HL-60 (cell line): ENCODE measurements around the gene CBL.

Source experiments
- DNase-seq, 2 experiments: peaks; one replicate each; pipeline ENCODE4 v3.0.0-alpha.2; 2010 to 2020; ENCODE audit warnings: low read depth in 1 of 2, low spot score in 1 of 2
- H3K27ac ChIP-seq: fragments of 250-450 bp; sonication (Bioruptor Pico); replicated peaks from 2 replicates; pipeline ENCODE4 v1.5.1; 2020; ENCODE audit warnings: mild to moderate bottlenecking, moderate library complexity
- H3K27me3 ChIP-seq: fragments of 250-450 bp; sonication (Bioruptor Pico); 2 replicates; pipeline ENCODE4 v1.5.1; 2021; ENCODE audit warnings: mild to moderate bottlenecking, moderate library complexity; ENCODE audit not compliant: insufficient read depth, poor library complexity, severe bottlenecking
- H3K4me3 ChIP-seq: replicated peaks from 2 replicates; pipeline ENCODE4 v1.5.1; 2011; ENCODE audit warnings: mild to moderate bottlenecking, control low read depth, low read length; ENCODE audit not compliant: insufficient read depth
- GABPA ChIP-seq: IDR thresholded peaks from 2 replicates; pipeline ENCODE4 v1.6.1; 2012; ENCODE audit warnings: low read depth
- POLR2AphosphoS5 ChIP-seq: IDR thresholded peaks from 2 replicates; pipeline ENCODE4 v1.6.1; 2012; ENCODE audit warnings: low read depth
- SPI1 ChIP-seq: IDR thresholded peaks from 2 replicates; pipeline ENCODE4 v1.6.1; 2012; ENCODE audit warnings: low read depth, mild to moderate bottlenecking, borderline replicate concordance
- TF ChIP-seq, protein P1 (sequence below): IDR thresholded peaks from one replicate; pipeline ENCODE4 v1.5.1; 2011; ENCODE audit warnings: low read length, control low read depth, inconsistent platforms; ENCODE audit not compliant: insufficient read depth
- TF ChIP-seq, protein P2 (sequence below): IDR thresholded peaks from 2 replicates; pipeline ENCODE4 v1.6.1; 2012; ENCODE audit warnings: low read depth; ENCODE audit not compliant: insufficient replicate concordance

CBL gene

DNA sequence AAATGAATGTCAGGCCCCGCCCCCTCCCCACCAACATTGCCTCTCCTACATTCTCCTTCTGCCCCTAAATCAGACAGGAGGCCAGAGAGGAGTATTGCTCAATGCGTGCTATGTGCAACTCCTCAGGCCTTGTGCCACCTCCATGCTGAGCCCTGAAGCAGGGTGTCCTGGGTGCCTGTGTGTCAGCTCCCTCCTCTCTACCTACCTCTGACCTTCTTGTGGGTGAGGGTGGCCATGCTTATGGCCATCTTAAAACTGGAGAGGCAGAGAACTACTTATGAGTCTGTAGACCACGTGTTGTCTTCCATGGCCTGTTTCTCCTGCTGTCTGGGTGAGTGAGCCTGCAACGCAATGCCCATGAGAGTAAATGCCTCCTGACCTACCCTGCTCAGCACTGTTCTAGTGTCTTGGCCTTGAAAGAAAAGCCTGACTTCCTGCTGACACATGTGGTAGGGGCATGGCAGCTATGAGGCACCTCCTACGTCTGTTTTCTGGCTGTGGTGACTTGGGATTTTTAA is 100.3 kb downstream of the CBL start:
- H3K27me3 ChIP-seq = peaks cover 6% of the 10 kb centered on the region
- peak in 1 of 2 experiments; percentile 60 for DNase-seq
- TF ChIP-seq POLR2AphosphoS5 (0 out of 2 replicates have a peak, but pooled peaks have one; percentile 18), GABPA (no peak), SPI1 (no peak)
- TF ChIP-seq, protein P1, sequence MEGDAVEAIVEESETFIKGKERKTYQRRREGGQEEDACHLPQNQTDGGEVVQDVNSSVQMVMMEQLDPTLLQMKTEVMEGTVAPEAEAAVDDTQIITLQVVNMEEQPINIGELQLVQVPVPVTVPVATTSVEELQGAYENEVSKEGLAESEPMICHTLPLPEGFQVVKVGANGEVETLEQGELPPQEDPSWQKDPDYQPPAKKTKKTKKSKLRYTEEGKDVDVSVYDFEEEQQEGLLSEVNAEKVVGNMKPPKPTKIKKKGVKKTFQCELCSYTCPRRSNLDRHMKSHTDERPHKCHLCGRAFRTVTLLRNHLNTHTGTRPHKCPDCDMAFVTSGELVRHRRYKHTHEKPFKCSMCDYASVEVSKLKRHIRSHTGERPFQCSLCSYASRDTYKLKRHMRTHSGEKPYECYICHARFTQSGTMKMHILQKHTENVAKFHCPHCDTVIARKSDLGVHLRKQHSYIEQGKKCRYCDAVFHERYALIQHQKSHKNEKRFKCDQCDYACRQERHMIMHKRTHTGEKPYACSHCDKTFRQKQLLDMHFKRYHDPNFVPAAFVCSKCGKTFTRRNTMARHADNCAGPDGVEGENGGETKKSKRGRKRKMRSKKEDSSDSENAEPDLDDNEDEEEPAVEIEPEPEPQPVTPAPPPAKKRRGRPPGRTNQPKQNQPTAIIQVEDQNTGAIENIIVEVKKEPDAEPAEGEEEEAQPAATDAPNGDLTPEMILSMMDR = no peak
- TF ChIP-seq, protein P2, sequence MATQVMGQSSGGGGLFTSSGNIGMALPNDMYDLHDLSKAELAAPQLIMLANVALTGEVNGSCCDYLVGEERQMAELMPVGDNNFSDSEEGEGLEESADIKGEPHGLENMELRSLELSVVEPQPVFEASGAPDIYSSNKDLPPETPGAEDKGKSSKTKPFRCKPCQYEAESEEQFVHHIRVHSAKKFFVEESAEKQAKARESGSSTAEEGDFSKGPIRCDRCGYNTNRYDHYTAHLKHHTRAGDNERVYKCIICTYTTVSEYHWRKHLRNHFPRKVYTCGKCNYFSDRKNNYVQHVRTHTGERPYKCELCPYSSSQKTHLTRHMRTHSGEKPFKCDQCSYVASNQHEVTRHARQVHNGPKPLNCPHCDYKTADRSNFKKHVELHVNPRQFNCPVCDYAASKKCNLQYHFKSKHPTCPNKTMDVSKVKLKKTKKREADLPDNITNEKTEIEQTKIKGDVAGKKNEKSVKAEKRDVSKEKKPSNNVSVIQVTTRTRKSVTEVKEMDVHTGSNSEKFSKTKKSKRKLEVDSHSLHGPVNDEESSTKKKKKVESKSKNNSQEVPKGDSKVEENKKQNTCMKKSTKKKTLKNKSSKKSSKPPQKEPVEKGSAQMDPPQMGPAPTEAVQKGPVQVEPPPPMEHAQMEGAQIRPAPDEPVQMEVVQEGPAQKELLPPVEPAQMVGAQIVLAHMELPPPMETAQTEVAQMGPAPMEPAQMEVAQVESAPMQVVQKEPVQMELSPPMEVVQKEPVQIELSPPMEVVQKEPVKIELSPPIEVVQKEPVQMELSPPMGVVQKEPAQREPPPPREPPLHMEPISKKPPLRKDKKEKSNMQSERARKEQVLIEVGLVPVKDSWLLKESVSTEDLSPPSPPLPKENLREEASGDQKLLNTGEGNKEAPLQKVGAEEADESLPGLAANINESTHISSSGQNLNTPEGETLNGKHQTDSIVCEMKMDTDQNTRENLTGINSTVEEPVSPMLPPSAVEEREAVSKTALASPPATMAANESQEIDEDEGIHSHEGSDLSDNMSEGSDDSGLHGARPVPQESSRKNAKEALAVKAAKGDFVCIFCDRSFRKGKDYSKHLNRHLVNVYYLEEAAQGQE = no peak
- no peak overlapping the region for H3K4me3 ChIP-seq
- H3K27ac ChIP-seq = no peak overlapping the region

DNA sequence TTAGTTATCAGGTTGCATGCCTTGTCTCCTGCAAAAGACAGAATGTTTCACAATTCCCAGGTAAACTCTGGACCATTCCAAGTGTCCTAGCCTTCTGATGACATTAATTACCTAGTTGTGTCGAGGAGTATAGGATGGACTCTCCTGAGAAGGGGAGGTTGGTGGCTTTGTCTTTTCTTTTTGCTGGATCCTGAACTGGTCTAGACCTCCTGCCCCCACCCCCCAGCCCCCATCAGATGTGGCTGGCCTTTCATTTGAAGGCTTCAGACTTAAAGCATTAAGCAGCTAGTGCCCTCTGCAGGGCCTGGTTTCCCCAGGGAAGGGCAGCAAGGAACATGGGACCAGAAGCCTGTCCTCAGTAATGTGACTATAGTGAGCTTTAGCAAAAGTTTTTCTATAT is 101.1 kb downstream of the CBL start:
- no peak for DNase-seq
- Histone ChIP-seq H3K4me3 (no peak overlapping the region), H3K27me3 (peaks cover 6% of the 10 kb centered on the region), H3K27ac (no peak overlapping the region)
- no peak for TF ChIP-seq SPI1
- TF ChIP-seq, protein P1 = no peak
- TF ChIP-seq POLR2AphosphoS5 = no peak
- TF ChIP-seq, protein P2 = no peak
- TF ChIP-seq GABPA = no peak

DNA sequence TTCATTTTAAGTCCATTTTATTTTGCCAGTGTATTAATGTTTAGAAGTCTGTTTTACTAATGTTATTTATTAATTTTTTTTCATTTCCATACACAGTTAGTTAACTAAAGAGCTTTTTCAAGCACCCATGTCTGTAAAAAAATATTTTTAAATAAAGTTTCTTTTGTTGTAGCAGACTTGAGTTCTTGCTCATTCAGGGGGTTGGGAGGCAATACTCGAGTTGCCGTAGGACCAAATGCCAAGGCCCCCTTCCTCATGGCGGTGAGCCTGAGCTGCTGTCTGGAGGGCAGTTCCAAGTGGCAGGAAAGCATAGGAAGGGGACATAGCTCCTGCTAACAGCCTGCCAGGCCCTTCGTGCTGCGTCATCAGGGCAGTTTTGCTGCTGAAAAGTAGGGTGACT is 101.8 kb downstream of the CBL start:
- TF ChIP-seq POLR2AphosphoS5 (no peak), GABPA (no peak)
- TF ChIP-seq, protein P2 = no peak
- no peak overlapping the region for H3K27ac ChIP-seq
- DNase-seq = no peak
- H3K27me3 ChIP-seq = peaks cover 6% of the 10 kb centered on the region
- no peak overlapping the region for H3K4me3 ChIP-seq
